Measurements from ENCODE around the gene TEX52.

TEX52 gene

DNA sequence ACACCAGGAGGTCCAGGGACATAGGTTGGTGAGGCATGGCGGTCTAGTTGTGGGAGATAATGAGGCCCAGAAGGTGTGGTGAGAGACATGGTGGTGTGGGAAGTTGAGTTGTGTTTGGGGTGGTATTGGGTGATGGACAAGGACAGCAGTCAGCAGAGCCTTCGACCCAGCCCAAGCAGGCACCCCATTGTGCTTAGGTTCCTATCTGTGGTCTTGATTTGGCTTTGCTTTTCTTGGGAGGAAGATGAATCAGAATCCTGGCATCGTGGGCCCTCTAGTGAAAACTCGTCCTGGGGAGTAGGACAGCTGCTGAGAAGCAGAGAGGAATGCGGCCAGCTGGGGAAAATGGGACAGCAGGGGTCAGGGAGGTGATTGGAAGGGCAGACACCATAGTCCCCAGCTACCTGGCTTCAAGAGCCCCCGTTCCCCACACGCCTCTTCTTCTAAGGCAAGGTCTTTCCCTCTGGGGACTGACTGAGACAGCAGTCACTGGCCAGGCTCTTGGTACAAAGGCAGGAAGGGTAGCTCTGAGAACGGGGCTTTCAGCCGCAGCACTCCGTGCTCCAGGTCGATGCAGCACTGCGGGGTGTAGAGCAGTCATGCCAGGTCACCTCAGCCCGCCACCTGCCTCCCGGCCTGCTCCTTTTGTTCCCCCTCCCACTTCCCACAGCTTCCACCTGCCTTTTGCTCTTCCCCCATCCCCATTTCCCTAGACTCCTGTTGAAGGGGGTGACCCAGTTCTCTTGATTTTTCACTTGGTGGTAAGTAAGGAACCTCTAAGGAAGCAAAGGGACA lies 29.9 kb downstream of the TEX52 start:
- no peak for DNase-seq

DNA sequence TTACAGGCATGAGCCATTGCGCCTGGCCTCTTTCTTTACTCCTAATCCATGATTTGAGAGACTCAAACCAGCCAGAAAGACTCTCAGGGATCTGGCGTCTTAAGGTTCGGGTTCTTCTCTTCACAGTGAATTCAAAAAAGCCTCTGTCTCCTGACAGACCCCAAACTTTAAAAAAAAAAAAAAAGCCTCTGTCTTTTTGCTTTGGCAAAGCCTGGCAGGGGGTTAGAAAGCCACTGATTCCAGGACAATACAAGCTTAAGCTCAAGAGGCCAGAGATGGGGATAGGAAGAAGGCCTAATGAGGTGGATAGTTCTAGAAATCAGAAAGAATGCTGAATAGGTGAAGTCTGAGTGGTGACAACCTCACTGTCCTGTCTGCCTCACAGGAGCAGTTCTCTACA lies 30.8 kb downstream of the TEX52 start:
- DNase-seq, result no peak

DNA sequence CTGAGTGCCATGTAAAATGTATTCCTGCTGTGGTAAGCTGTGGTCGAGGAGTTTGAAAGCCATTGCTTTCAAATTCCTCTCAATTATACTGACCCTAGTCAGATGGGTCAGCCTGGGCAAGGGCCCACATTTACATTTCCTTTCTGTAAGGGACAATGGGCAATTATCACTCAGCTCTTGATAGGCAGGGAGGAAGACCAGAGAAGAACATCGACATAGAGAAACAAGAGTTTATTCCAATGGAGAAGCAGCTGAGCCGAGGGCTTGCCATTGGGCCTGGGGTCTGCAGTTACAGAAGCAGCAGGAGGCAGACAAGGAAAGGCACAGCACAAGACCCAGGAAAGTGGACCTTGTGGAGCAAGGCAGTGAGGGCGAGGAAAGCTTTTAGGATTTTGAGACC lies 31.7 kb downstream of the TEX52 start:
- DNase-seq, result no peak

DNA sequence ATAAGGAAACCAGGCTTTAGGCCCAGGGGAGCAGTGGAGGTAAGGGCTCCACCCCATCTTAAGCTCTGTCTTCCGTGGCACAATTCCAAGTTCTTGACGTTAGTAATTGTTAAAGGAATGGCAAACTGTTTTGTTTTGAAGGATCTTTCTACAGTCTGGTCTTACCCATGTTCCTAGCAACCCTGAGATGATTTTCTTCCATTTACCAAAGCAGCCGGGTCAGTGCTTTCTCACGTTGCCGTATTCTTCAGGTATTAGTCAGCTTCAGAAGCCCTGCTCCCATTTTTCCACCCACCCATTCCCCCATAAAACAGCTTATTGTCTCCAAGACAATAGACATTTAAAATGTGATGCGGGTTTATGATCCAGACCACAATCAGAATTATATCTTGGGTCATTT lies 32.3 kb downstream of the TEX52 start:
- no peak for DNase-seq

DNA sequence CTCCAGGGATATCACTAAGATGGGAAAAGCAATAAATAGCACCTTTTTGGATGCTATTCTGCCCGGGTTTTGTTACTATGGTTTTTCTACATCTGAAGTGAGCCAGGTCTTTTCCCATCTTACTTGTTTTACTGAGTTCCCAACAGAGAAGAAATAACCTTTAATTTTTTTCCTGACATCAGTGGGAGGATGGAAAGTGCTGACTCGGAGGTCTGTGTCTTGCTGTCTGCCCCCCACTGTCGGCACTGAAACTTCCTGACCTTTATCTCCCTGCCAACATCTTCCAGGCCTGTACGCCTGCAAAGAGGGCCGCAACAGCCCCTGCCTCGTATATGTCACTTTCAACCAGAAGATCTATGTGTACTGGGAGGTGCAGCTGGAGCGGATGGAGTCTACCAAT lies 33.4 kb downstream of the TEX52 start:
- no peak for DNase-seq

DNA sequence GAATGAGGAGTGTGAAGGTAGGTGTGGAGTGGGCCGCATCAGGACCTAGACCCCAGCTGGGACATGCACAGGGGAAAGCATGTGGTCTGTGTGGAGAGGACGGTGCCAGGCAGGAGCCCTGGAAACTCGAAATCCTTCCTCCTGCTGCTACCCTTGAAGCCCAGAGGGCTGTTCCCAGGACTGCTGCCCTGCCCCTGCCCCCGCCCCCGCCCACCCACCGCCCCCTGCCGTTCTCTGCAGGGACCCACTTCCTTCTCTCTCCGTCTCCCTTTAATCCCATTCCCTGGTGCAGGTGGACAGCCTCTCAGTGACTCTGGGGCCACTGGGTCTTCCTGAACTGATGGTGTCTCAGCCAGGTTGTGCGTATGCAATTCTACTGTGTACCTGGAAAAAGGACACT lies 36.4 kb downstream of the TEX52 start:
- no peak for DNase-seq

DNA sequence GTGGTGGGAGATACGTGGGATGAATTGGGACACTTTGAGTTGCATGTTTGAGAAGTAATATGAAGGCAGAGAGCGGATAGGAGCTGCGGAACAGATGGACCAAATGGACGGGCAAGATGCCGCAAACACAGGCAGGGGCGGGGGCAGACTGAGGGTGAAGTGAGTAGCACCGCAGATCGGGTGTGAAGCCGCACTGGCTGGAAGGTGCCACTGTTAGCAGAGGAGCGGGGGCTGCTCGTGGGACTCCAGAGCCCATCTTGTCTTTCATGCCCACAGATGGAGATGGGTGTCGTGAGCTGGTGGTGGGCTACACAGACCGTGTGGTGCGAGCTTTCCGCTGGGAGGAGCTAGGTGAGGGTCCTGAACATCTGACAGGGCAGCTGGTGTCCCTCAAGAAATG lies 37.0 kb downstream of the TEX52 start:
- DNase-seq, result no peak

DNA sequence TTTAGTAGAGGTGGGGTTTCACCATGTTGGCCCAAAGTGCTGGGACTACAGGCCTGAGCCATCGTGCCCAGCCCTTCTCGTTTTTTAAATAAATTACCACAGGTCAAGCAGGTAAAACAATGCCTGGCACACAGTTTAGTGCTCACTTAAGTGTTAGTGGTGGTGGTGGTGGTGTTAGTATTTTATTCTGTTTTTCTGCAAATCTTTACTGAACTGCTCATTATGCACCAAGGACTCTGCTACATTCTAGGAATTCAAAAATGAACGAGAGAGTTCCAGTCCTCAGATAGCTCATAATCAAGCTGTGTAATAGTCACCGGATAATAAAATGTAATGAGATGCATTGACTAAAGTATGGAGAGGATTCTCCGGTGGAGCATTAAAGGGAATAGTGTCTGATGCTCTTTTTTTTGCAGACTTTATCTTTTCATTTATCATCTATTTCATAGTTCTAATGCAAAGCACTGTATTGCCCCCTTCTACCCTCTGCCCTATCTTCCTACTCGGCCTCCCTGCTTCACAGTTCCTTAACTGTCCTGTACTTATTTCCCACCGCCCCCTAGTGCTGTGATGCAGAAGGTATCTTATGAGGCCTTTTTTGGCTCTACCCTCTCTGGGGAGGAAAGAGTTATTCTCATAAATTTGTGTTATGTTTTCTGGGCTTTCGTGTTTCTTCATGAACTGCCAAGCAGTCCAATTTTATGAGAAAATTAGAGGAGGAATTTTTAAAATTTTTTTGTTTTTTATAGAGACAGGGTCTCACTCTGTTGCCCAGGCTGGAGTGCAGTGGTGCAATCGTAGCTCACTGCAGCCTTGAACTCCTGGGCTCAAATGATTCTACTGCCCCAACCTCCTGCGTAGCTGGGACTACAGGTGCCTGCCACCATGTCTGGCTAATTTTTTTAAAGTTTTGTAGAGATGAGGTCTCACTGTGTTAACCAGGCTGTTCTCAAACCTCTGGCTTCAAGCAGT lies 43.3 kb downstream of the TEX52 start:
- peak; percentile 79 to 83 for DNase-seq

DNA sequence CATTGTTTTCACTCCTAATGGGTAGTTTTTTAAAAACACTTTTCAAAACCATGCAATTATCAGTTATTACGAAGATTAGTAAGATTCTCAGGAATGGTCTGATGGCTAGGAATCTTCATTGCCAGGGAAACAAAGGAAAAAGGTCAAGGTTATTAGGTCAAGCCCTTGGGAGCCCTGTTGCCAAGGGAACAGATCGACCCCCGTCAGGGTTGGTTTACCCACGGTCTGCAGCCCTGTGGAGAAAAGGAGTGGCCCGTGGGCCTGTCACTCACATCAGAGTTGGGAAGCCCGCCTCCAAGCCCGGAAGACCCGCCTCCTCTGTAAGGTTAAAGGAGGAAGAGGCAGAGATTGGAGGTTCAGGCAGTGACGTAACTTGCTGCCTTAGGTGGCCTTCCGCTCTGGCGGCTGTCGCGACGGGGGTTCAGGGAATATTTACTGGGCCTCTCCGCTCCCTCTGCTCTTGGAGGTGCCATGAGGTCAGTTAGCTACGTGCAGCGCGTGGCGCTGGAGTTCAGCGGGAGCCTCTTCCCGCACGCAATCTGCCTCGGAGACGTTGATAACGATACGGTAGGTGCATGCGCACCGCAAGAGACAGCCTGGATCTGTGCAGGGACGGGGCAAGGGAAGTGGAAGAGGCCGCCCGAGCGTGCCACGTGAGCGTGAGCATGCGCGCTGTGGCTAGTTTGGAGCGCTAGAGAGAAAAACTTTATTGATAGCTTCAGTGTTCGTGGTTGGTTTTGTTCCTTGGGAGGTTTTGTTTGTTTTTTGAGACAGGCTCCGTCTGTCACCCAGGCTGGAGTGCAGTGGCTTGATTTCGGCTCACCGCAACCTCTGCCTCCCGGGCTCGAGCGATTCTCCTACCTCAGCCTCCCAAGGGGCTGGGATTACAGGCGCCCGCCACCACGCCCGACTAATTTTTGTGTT lies 44.3 kb downstream of the TEX52 start, which contains the start of gene ITFG2:
ITFG2 (plus strand) TSS at position 379 of the 924 bp plus-strand sequence; CDS start at position 472, 93 bp downstream.
- peak; percentile 96 to 98 for DNase-seq

DNA sequence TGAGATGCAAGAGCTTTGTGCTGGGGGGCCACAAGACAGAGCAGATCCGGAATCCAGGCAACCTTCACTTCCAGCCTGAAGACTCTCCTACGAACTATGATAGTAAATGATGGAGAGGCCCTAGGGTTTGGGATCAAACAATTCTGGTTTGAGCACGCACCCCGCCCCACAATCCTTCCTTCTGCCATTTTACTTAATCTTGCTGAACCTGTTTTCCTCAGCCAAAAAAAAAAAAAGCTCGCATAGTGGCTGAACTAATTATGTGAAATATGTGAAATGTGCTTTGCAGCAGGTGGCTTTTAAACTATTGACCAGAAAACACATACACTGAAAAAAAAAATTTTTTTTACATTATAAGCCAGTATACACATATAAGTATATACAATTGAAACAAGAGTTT lies 45.0 kb downstream of the TEX52 start:
- no peak for DNase-seq

DNA sequence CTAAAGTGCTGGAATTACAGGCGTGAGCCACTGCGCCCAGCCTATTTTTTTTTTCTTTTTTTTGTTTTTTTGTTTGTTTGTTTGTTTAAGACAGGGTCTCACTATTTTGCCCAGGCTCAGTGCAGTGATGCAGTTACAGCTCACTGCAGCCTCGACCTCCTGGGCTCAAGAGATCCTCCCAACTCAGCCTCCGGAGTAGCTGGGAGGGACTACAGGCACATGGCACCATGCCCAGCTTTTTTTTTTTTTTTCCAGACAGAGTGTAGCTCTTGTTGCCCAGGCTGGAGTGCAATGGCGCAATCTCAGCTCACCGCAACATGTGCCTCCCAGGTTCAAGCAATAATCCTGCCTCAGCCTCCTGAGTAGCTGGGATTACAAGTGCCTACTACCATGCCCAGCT lies 50.1 kb downstream of the TEX52 start:
- no peak for DNase-seq

DNA sequence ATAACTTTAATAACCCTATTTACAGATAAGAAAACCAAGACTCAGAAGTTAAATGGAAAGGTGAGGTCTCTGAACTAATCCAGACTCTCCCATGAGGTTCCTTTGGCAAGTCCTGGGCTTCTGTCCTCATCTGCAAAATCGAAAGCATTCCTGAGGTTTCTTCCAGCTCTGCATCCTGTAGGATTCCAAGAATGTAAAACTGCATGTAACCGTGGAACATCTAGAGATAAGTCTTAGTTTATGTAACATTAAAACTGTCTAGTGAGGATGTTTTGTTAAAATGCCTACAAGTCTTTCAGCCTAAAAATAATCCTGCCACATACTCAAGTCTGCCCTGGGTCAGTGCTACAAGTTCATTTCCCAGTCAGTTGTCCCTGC lies 51.7 kb downstream of the TEX52 start:
- DNase-seq, result no peak

DNA sequence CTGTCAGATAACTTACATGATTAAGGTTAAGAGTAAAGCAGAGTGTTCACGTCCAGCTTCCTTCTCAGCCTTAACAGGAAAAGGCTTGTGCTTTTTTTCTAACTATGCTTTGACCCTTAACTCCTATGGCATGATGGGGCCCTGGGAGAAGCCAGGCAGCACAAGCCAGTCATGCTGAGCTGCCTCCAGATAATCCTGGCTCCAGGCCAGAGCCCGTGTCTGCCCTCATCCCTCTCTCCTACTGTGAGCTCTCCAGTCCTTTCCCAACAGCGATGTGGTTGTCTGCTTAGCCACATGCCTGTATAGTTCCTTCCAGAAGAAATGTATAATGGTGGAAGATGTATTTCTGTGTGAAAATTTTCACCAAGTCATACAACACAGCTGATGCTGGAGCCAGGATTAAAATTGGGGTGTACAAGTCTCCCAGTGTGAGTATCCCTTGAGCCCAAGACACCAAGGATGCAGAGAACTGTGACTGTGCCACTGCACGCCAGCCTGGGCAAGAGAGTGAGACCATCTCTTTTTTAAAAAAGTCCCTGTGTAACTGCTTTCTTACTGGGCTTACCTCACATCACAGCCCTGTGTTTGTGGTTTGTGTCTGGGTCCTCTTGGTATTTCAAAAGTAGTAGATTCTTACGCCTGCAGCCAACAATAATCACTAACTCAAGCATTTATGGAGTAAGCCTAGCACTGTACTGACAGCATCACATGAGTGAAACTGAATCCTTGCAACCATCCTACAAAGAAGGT lies 52.3 kb downstream of the TEX52 start:
- DNase-seq, result no peak

DNA sequence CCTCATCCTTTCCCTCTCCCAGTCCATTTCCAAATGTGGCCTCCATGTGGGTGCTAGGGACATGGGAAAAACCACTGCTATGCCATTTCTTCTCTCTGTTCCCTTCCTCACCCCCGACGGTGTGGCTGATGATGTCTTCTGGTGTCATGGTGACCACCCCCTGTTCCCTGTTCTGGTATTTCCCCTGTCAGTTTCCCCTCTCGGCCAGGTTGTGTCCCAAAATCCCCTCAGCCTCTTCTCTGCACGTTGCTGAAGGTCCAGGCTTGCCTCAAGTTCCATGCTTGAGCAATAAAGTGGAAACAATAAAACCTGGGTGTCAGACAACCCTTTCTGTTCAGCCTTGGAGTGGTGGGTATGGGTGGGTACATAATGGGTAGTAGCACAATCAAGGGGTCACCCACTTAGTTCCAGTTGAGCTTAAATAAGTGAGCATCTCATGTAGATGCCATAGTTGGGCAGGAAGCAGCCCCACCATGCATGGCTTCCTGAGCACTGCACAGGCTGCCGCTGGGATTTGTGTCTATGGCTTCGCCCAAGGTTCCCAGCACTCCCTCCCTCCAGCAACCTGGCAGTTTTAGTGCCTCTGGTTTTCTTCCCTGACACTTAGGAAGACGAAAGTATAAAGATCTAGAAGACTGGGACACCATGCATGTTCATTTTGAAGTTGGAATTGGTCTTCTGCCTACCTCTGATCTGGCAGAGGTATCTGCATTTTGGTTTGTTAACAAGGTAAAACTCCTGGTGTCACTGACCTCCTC lies 53.0 kb downstream of the TEX52 start:
- DNase-seq, result no peak

DNA sequence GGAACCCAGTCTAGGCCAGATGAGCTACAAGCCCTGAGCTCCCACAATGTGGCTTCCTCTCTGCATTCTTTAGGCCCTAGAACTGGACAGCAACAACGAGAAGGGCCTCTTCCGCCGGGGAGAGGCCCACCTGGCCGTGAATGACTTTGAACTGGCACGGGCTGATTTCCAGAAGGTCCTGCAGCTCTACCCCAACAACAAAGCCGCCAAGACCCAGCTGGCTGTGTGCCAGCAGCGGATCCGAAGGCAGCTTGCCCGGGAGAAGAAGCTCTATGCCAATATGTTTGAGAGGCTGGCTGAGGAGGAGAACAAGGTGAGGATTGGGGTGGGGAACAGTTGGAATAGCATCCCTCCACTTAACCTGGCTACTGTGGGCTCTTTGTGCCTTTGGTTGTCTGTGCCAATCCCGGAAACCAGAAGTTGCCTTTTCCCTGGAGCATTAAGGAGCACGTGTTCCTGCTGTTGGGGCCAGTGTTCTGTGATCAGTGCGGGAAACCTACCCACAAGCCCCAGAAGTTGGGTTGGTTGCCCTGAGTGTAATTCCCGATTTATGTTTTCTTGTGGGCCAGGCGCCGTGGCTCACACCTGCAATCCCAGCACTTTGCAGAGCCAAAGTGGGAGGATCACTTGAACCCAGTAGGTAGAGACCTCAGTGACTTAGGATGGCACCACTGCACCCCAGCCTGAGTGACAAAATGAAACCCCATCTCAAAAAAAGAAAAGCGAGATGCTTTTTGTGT lies 55.6 kb downstream of the TEX52 start:
- no peak for DNase-seq

DNA sequence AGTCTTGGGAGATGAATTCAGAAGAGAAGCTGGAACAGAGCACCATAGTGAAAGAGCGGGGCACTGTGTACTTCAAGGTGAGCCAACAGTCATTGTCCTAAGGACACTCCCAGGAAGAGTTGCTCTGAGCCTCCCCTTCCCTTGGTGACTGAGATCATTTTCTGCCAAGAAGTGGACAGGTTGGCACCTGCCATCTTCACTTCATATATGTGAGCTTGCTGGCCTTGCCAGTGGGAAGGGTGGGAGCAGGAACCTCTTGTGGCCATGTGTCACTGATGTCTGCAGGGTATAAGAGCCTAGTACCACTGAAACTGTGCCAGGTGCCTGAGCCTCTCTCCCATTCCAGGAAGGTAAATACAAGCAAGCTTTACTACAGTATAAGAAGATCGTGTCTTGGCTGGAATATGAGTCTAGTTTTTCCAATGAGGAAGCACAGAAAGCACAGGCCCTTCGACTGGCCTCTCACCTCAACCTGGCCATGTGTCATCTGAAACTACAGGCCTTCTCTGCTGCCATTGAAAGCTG lies 56.7 kb downstream of the TEX52 start:
- no peak for DNase-seq
